Activated CD4-positive, CD25-positive, alpha-beta regulatory T cell treated with anti-CD3 and anti-CD28 coated beads, Interleukin-2, amount 50 U/mL, for 24 hours (primary cell): Measurements from ENCODE around the gene BFSP1.

Experiments used
- ATAC-seq, 2 donors: fragments of 150-1000 bp; cut with Tn5 transposase; one replicate each; pipeline ENCODE4 v1.10.0; 2021; ENCODE audit warnings: mild to moderate bottlenecking in 1 of 2, moderate library complexity in 1 of 2

BFSP1 gene

DNA sequence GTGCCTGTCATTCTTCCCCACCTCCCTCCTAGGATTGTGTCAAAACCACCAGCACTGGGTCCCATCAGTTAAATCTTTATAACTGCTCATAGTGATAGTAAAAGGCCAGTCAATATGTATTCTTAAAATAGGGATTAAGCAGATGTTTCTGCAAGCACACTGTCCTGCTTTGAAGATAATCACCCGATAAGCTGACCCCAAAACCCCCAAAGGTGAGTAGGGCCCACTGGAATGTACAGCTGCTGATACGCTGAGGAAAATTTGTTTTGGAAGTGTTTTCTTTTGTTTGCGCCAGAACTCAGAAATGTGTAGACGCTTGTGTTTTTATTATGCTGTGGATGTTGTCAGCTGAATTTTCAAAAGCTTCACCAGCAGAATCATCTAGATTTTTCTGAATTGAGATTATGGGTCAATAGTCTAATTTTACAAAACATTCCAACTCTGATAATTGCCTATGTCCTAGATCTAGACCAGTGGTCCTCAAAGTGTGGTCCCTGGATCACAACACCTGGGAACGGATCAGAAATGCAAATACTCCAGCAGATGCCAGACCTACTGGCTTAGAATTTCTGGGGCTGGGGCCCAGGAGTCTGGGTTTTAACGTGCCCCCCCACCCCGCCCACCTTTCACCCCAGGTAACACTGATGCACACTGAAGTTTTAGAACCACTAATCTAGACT, 11.4 kb downstream of the BFSP1 start:
- ATAC-seq = no peak

DNA sequence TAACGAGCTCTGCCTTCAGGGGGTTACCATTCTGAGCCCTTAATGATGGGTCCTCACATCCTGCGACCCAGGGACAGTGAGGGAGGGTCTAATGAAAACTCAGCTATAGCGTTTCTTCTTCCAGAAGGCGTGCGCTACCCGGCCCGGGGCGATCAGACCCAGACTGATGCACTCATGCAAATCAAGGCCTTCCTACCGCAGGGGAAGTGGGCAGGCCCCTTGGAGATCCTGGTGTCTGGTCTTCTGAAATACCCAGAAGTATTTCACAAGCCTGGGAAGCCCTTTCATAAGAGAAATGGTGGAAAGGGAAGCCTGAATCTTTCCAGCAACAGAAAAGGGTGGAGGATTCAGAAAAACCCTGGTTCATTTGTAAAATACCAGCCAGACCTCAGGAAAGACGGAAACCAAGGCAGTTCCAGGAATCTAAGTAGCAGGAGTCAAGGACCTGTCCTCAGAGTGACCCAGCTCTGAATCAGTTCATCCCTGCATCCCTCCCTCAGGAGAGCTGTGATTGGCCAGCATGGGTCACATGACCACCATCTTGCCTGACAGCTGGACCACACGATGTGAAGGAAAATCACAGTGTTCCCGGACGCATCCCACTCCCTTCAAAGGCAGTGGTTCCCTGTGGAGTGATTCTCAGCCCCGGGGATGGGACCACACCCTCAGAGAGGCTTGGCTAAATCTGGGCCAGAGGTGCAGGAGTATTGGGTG, 12.7 kb downstream of the BFSP1 start:
- no peak for ATAC-seq

DNA sequence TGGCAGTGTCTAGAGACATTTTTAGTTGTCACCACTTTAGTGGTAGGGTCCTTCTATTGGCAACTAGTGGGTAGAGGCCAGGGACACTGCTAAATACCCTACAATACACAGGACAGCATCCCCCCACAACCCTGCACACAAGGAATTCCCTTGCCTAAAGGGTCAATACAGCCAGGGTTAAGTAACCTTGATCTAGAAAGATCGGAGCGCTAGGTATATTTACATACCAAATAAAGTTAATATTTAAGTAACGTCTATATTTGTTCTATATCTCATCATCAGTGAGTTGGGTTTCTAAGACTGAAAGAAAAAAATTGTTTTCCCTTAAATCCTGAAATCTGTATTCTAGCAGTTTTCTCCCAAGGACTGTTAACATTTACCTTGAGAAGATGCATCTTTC, 16.1 kb downstream of the BFSP1 start:
- ATAC-seq = no peak

DNA sequence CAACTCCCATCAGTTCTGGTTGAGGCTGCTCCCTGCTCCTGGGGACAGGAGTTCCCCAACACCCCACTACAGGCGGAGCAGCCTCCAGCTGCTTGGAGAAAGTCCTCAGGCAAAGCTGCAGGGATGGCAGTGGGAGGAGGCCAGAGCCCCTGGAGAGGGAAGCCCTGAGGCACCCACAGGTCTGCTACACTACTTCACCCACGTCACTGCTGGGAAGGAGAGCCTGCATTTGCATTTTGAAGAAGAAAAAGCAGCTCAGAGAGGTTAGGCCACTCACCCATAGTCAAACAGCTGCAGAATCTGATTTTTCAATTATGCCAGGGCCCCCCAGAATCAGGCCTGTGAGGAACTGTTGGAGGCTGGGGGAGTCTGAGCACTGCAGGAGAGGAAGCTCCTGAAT, 17.2 kb downstream of the BFSP1 start:
- ATAC-seq = no peak

DNA sequence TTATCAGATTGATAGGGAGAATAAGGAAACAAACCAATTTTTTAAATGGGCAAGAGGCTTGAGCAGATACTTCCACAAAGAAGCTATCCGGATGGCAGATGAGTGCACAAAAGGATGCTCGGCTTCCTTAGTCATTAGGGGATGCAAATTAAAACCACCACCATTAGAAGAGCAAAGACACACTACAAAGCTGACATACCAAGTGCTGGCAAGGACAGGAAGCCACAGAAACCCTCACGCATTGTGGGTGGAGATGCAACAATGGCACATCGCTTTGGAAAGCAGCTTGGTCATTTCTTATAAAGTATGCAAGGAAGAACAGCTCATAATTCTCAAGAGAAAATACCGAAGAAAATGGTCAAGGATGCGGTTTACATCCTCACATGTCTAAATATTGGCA, 19.8 kb downstream of the BFSP1 start:
- ATAC-seq = no peak

DNA sequence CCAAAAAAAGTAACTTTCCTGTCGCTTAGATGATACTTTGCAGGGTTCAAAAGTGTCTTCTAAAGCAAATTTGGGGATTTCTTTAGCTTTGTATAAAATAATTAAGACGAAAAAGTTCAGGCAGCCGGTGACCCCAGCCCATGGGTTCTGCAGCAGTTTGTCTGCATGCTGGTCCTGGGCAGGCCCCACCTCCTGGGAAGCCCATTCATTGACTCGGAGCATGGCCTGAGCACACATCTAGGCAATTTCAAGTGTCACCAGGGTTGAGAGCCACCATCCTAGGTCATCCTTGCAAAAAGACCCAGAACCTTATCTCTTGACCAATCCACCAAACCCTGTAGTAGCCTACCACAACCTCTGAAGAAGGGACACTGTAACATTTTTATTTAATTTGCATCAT, 20.6 kb downstream of the BFSP1 start:
- no peak for ATAC-seq

DNA sequence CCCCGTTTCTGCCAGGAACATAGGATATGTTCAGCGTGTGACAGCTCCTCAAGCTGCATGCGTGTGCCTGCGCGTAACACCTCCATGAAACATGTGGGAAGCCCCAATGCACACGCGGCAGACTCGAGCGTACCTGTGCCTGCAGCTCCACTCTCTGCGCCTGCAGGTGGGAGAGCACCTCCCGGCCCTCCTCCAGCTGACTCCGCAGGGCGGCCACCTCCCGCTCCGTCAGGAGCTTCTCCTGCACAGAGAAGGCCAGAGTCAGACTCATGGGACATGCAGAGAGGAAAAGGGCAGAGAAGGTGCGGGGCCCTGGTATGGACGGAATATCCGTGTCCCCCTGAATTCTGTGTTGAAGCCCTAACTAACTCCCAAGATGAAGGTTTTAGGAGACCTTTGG, 22.4 kb downstream of the BFSP1 start:
- no peak for ATAC-seq

DNA sequence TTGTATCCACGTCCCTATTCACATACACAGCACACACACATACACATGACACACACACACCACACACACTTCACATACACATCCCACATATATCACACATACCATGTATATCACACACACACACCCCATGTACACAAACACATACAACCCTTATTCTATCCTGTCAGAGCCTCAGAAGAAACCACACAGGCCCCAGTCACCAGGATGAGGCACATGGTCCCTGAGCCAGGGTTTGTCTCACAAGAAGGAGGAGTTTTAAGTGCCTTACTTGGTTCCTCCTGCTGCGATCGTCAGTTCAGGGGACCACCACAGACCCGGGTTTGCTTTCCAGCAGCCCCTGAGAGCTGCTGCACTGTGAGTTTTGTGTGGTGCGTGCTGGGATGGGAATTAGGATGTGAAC, 23.6 kb downstream of the BFSP1 start:
- ATAC-seq = no peak

DNA sequence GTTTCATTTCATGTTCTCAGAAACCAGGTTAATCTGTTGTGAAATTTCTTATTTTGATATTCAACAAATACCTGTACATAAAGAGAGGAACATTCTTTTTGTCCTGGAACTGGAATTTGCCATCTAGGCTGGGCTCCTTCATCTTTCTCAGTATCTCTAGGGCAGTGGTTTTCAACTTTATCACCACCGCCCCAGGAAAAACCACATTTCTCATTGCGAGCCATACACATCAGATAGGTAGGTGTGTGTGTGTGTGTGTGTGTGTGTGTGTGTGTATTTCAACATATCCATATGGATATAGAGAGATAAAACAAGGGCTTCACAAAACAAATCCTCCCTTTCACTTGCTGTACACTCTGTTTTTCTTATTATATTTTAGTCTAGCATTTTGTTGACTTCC, 24.1 kb downstream of the BFSP1 start:
- no peak for ATAC-seq

DNA sequence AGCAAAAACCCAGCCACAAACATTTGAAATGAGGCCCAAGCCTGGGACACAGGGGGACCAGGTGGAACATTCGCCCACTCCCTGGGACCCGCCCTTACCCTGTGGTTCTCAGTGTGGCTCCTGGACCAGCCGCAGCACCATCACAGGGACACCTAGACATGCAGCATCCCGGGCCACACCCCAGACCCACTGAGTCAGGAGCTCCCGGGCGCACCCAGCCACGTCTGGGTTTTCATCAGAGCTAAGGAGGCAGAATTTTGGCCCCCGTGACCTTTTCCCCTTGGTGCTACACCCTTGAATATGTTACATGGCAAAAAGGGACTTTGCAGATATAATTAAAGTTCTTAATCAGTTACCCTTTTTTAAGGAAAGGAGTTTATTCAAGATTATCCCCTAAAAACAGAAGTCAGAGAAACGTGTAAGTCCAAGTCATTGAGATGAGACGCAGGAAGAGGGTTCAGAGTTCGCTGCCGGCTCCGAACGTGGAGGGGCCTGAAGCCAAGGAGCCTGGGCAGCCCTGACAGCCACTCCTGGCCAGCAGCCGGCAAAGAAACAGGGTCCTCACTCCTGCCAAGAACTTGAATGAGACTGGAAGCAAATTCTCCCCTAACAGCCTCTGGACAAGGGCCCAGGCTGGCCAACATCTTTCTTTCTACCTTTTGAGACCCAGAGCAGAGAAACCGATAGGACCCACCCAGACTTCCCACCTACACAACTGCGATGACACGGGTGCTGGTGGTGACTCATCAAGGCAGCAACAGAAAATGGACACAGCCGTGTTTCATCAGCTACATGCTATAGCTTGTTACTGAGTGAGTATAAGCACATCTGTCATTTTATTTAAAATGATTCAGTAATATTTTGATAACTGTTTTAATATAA, 25.3 kb downstream of the BFSP1 start:
- peak; percentile 64 to 81 for ATAC-seq

DNA sequence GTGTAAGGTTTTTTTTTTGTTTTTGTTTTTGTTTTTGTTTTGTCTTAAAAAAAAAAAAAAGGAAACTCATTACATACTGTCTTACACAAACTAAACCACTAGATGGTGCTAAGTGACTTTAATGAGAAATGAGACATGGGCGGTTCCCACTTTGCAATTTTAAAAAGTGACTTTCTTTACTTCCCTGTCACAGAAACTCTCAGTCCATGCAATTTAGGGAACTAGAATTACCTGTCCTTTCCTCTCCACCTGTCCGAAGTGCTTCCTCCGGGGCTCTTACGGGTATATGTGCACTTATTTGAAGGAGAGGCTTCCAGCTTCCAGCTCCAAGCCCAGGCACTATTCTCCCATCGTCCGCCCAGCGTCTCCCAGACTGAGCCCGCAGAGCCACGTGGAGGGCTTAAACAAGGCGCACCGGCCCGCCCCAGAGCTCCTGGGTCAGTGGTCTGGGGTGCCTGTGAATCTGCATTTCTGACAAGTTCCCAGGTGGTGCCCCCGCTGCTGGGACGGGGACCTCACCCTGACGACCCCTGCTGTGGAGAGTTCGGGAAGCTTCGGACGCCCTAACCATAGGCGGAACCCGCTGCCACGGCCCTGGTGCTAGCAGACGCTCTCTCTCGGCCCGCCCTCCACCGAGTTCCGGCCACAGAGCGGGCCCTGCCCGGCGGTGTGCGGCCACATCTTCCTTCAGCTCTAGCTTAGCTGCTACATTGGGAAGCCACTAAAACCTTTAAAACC, 26.1 kb downstream of the BFSP1 start:
- peak; percentile 51 to 53 for ATAC-seq

DNA sequence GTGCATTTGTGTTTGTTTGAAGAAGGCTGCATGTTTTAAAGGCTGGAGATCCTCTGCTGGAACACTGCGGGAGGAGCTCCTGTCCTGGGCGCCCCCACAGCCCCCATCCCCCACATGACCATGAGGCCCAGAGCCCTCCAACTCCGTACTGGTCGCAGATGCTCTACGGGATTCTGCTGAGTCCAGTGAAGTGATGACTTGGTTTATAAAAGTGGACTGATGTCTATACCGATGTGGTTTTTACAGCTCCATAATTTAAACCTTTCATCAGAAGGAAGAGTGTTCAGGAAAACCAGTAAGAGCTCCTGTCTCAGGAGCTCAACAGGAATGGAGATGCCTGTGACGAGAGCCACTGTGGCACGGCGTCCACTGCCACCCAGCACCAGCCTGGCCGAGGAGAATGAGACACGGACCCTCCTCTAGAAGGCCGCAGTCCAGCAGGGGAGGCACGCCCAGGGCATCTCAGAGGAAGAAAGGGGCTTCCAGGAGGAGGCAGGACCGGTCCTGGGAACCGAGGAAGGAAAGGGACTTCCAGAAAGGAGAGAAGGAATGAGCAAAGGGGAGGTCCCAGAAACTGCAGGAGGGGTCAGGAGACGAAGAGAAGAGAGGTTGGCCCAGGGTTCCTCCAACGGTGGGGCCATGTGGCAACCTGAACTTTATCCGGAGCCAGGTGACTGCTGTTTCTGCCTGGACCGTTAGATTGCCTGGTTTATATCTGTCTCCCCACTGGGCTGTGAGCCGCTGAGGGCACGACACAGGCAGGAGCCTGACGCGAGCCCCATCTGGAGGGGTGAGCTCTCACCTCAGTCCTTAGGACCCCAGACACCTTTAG, 26.9 kb downstream of the BFSP1 start:
- ATAC-seq = peak in 1 of 2 donors; percentile 37

DNA sequence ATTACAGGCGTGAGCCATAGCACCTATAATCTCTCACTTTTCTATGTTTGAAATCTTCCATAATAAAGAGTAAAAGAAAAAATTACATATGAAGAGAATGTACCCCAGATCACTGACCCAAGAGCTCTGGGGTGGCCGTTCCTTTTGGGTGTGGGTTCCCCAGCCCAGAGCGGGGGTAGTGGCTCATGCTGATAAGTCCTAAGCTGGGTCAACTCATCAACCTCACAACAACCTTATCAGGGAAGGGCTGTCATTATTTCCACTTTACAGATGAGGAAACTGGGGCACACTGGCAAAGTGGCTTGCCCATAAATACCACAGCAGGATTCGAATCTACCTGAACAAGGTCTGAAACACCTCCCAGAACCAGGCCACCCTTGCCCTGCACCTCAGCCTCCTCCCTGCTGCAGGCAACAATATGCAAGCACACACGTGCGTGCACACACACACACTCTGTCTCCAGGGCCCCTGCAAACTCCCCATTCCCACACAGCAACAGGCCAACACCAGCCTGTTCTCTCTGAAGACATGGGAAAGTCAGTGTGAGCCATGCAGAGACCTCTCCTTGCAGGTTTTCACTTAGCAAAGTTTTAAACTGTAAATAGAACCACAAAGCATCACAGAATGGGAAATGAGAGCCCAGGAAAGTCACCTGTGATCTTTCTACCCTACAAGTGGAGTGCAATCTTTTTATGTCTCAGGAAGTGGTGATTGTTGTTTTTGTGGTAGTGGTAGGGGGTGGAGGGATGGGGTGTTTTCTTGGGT, 27.7 kb downstream of the BFSP1 start:
- ATAC-seq = no peak

DNA sequence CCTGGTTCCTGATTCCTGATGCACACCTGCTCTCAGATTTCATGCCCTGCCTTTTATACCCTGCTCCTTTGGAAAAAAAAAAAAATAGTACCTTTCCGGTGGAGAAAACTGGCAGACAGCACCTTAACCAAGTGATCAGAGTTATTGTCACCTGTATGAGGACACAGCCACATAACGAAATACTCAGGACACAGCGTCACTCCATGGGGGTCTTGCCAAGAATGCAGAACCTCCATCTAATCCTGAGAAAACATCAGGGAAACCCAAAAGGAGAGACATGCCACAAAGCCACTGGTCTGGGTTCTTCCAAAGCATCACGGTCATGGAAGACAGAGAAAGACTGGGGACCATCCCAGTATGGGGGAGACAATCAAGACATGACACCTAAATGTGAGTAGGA, 29.1 kb downstream of the BFSP1 start:
- no peak for ATAC-seq

DNA sequence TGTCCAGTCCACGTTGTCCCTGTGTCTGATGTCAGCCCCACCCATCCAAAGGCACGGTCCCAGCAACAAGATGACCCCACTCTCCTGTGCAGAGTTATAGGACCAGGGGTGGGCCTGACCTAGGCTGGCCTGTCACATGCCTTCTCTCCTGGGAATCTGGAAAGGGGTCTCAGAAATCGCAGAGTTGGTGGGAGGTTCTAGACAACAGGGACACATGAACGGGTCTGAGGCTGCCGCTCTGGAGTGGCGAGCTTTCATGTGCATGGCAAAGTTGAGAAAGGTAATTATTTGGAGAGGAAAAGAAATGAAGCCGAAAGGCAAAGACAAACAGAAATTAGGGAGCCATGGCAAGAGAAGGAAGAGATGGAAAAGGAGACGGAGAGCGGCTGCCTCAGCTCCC, 29.5 kb downstream of the BFSP1 start:
- ATAC-seq = no peak

DNA sequence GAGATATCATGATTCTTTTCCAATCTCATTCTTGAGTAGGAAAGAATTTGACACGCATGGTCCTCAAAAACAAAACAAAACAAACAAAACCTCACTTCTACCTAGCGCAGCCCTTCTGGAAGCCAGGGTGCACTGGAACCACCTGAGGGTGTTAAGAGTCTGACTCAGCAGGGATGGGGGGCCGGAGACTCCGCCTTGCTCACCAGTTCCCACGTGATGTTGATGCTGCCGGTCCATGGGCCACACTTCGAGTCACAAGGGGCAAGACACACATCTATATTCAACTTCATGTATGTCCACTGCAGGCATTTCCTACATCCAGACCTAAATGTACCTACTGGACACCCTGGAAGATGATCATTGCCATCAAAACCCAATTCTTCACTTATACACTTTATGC, 30.4 kb downstream of the BFSP1 start:
- no peak for ATAC-seq

DNA sequence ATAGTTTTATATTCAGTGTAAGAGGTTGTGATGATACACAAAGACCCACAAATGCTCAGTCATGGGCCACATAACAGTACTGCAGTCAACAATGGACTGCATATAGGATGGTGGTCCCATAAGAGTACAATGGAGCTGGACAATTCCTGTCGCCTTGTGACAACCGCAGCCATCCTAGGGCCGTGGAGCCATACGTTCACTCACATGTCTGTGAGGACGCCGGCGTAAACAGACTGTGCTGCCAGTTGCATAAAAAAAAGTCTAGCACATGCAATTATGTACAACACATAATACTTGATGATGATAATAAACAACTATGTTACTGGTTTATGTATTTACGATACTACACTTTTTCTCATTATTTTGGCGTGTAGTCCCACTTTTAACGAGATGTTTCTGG, 30.9 kb downstream of the BFSP1 start:
- no peak for ATAC-seq

DNA sequence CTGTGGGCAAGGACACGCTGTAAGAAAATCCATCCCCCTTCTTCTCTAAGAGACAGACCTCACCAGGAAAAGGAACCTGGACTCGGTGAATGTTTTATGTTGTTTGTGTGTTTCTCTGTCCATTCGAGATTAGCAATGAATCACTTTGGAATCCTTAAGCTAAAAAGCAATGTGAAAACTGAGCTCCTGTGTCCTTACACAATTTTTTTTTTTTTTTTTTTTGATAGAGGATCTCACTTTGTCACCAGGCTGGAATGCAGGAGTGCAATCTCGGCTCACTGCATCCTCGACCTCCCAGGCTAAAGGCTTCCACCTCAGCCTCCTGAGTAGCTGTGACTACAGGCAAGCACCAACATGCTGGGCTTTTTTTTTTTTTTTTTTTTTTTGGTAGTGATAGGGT, 32.1 kb downstream of the BFSP1 start:
- ATAC-seq = no peak

DNA sequence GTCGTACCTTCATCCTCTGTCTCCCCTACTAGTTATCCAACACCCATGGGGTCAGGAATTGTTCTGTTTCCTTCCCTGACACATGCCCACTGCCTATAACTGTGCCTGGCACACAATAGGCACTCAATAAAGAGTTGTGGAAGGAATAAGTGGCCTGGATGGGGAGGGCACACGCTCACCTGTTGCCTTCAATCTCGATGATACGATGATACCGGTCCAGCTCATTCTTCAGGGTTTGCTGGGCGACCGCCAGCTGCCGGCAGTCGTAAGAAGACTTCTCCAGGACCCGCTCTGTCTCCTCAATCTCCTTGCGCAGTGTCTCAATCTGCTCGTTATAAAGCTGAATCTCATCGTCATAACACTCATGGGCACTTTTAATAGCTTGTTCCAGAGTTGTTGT, 32.5 kb downstream of the BFSP1 start:
- no peak for ATAC-seq

DNA sequence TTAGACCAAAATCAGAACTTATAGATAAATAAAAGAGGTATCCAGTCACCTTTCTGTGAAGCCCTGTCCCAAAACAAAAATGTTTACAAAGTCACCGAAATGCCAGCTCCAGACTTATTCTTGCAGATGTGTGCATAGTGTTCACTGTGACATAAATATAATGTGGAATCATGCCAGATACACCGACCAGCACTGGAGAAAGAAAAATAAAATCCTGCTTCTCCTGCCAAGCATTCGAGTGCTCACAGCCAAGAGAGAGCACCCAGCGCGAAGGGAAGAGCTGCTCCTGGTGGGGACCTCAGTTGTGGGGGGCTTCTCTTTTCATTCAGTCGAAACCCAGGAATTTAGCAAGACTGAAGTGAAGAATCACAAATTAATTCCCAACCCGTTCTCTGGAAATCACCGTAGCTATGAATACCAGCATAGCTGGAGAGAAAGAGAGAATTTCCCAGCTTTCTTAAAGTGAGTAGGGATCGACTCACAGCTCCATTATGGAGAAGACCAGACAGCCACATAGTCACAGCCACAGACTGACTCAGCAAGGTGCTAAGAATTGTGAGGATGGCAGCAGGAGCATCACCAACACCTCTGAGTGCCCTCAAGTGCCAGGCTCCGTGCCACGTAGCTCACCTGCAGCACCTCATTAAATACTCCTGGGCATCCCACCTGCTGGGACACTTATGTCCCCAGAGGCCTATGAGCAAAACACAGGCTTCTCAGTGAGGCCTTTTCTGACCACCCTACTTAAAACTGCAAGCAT, 33.2 kb downstream of the BFSP1 start:
- ATAC-seq = no peak

DNA sequence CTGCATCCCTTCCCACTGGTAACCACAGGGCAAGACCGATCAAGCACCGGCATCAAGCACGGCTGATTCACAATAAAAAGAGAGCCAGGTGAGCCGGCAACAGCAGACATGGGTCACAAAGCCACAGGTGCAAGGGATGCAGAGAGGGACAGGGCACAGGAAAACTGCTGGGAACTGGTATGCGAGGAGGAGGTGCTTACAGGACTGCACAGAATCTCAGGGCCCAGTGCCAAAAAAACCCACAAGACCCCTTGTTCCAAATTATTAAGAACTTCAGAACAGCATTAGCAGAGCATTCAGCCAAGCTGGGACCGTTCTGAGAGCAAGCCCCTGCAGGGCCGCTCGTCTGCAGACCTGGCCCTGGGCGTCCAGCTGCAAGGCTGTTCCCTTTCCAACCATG, 35.4 kb downstream of the BFSP1 start:
- ATAC-seq = no peak
